ENCODE results near the gene G3BP1.
A peak's percentile ranks its signal among the peaks of the same experiment; 100 is the strongest.
"Not testable (repeated sequence)": the region's sequence is repeated elsewhere in the genome, so short reads cannot be mapped to it uniquely, and the experiment has no call there.

G3BP1 gene

GRCh38 chr5:151793358-151793757 is 21.6 kb downstream of the G3BP1 start:
- no peak for DNase-seq

DNA sequence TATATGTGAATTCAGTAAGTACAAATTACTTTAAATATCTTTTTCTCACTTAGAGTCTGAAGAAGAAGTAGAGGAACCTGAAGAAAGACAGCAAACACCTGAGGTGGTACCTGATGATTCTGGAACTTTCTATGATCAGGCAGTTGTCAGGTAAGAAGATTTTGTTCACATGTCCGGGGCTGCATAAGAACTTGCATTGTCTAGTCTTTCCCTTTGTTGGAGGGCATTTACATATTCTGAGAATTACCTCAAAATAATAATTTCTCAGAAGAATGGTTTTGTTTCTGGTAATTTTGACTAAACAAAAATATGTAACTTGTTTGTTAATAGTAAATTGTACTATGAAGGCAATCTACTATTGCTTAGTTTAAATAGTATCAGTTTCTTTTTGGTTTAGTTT is 23.7 kb downstream of the G3BP1 start:
- DNase-seq: no peak

GRCh38 chr5:151798674-151799073 is 26.9 kb downstream of the G3BP1 start:
- DNase-seq: no peak

DNA sequence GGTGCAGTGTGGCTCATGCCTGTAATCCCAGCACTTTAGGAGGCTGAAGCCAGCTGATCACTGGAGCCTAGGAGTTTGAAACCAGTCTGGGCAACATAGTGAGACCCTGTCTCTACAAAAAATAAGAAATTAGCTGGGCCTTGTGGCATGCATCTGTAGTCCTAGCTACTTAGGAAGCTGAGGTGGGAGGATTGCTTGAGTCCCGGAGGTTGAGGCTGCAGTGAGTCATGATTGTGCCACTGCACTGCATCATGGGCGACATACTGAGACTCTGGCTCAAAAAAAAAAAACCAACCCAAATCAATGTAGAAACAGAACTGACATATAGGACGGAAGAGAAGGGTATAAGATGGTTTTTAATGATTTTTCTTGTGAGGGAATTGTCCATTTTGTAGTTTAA is 27.7 kb downstream of the G3BP1 start:
- no peak for DNase-seq

DNA sequence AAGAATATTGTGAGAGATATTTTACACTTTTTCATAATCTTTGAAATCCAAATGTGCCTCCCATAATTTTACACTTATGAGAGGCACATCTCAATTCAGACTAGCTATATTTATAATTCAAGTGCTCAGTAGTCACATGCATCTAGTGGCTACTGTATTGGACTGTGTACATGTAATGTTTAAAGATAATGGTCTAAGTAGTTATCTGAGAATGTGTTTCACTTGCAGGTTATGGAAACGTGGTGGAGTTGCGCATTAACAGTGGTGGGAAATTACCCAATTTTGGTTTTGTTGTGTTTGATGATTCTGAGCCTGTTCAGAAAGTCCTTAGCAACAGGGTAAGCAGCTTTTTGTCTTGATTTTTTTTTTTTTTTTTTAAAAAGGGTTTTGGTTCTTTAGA is 28.8 kb downstream of the G3BP1 start:
- no peak for DNase-seq

GRCh38 chr5:151805414-151806223 is 33.9 kb downstream of the G3BP1 start:
- DNase-seq: no peak

GRCh38 chr5:151808451-151809169 is 36.9 kb downstream of the G3BP1 start:
- no peak for DNase-seq

- DNase-seq: no peak
These were observed 38.7 kb downstream of the G3BP1 start for GRCh38 chr5:151810449-151810848.

- no peak for DNase-seq
These were observed 39.1 kb downstream of the G3BP1 start for GRCh38 chr5:151810897-151811296.

- DNase-seq: no peak
These were observed 40.0 kb downstream of the G3BP1 start for GRCh38 chr5:151811593-151812321.

GRCh38 chr5:151812757-151813309 is 41.1 kb downstream of the G3BP1 start:
- no peak for DNase-seq

DNA sequence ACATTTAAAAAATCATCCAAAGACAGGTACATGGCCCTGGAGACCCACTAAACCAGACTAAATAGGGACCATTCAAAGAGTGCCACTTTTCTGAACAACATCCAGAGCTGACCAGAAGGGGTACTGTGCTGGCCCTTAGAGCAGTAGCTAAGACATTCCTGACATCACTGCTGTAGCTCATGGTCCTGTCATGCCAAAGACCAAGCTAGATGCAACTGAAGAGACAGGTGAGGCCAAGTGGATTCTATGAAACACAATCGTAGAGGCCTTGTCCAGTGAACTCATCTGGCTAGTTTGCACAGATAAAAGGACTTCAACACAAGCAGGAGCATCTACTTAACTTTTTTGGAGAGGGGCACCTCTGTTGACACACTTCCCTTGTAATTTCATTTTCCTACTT is 43.3 kb downstream of the G3BP1 start:
- DNase-seq: no peak

- DNase-seq: no peak
These were observed 48.1 kb downstream of the G3BP1 start for GRCh38 chr5:151819830-151820229.

GRCh38 chr5:151820271-151820670 is 48.5 kb downstream of the G3BP1 start:
- no peak for DNase-seq

GRCh38 chr5:151820903-151821302 is 49.1 kb downstream of the G3BP1 start:
- DNase-seq: no peak

- DNase-seq: no peak
These were observed 50.4 kb downstream of the G3BP1 start for GRCh38 chr5:151822141-151822540.

- peak; percentile 31 for DNase-seq
These were observed 53.7 kb downstream of the G3BP1 start for GRCh38 chr5:151825445-151825844.

- DNase-seq: no peak
These were observed 57.6 kb downstream of the G3BP1 start for GRCh38 chr5:151829370-151829769.

DNA sequence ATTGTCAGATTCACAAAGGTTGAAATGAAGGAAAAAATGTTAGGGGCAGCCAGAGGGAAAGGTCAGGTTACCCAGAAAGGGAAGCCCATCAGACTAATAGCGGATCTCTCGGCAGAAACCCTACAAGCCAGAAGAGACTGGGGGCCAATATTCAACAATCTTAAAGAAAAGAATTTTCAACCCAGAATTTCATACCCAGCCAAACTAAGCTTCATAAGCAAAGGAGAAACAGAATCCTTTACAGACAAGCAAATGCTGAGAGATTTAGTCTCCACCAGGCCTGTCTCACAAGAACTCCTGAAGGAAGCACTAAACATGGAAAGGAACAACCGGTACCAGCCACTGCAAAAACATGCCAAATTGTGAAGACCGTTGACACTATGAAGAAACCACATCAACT is 61.1 kb downstream of the G3BP1 start:
- not testable (repeated sequence) for DNase-seq

GRCh38 chr5:151846765-151847164 is 75.0 kb downstream of the G3BP1 start:
- no peak for DNase-seq

DNA sequence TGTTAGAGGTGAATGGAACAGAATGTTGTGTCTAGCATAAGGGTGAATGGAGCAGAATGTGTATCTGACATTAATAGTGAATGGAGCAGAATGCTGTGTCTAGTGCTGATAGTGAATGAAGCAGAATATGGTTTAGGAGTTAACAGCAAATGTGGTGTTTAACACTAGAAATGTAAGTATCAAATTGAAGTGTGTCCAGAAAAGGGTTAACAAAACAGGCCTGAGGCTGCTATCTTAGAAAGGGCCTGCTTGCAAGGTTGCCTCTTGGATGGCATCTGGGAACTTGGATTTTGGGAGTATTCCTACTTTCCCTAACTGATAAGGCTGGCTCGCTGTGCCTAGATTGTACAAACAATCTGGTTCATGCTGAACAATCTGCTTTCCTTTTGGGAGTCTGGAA is 76.1 kb downstream of the G3BP1 start:
- no peak for DNase-seq

DNA sequence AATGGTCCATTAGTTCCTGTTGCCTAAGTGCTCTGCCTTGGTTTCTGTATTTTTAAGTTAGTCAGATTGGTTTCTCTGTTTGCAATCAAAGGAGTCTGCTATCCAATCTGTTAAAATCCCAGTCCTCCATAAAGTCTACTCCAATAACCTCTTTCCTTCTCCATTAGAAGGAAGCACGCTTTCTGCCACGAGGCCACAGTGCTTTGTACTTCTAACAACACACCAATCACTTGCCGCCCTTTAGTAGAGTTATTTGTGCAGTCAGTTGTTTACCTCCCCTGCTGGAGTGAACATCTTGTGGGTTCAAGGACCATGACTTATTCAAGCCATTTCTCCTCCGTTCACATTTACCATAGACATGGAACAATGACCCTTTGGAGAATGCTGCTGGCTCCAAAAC is 83.9 kb downstream of the G3BP1 start:
- no peak for DNase-seq

DNA sequence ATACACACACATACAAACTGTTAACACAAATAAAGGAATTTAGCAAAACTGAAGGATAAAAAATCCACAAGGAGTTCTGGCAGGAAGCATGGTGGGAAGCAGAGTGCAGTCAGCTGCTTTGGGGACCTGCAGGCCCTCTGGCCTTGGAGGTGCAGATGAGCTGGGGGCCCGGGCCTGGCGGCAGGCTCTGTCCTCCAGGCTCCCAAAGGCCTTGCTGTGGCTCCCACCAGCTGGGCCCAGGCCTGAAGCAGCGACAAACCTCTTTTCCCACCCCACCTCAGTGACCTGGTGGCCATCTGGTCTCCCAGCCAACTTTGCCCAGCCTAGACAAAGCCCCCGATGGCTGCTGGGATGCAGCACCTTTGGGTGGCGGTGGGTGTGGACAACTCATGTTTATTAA is 85.1 kb downstream of the G3BP1 start:
- DNase-seq: no peak
